ENCODE results near the gene ELOVL1.
"Not testable (repeated sequence)": the region's sequence is repeated elsewhere in the genome, so short reads cannot be mapped to it uniquely, and the experiment has no call there.

ELOVL1 gene

DNA sequence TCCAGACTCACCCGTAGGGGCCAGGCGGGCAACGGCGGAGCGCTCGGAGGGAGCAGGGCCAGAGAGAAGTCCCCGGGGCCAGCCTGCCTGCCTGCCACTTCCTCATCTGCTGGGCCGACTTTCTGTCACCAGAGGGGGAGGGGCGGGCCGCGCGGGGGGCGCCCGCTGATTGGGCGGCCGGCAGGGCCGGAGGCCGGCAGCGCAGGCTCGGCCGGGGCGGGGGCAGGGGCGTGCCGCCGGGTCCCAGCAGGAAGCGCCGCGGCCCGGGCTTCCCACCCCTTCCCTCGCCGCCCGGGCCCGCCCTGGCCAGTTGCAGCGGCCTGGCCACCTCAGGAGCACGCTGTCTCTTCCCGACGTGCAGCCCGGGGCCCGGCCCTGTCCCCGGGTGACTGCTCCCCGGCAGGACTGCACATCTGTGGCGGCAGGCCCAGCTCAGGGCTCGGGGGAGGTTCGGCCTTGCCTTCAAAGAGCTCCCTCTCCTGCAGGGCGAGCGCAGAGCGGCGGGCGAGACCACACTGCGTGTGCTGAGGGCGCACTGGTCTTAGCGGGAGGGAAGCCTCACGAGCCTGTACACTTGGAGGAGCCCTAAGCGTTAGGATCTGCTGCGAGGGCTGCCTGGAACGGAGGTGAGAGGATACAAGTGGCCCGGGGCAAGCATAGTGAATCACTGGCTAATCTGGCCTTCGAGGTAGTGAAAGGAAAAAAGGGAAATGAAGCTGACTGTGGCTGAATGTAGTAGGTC lies at the start of gene ELOVL1:
Gene ELOVL1, minus strand, starts transcription at position 108 of the 742 bp plus-strand sequence. CDS start 2,402 bp downstream, outside the sequence.
- peak within 1 kb of the TSS; percentile 97 for H3K27ac ChIP-seq
- TF ChIP-seq, protein P1, sequence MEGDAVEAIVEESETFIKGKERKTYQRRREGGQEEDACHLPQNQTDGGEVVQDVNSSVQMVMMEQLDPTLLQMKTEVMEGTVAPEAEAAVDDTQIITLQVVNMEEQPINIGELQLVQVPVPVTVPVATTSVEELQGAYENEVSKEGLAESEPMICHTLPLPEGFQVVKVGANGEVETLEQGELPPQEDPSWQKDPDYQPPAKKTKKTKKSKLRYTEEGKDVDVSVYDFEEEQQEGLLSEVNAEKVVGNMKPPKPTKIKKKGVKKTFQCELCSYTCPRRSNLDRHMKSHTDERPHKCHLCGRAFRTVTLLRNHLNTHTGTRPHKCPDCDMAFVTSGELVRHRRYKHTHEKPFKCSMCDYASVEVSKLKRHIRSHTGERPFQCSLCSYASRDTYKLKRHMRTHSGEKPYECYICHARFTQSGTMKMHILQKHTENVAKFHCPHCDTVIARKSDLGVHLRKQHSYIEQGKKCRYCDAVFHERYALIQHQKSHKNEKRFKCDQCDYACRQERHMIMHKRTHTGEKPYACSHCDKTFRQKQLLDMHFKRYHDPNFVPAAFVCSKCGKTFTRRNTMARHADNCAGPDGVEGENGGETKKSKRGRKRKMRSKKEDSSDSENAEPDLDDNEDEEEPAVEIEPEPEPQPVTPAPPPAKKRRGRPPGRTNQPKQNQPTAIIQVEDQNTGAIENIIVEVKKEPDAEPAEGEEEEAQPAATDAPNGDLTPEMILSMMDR (conservative IDR thresholded peaks at IDR 0.05): no peak; the same call in 1 of the 2 replicates
- TF ChIP-seq ZFX (IDR thresholded peaks at IDR 0.05): peak; percentile 93

- TF ChIP-seq, protein P1 (conservative IDR thresholded peaks at IDR 0.05): no peak
- no peak for TF ChIP-seq ZFX (IDR thresholded peaks at IDR 0.05)
- H3K27ac ChIP-seq: no peak overlapping the region
Observed at GRCh38 chr1:43415901-43416300, 48.1 kb upstream of the ELOVL1 start.

DNA sequence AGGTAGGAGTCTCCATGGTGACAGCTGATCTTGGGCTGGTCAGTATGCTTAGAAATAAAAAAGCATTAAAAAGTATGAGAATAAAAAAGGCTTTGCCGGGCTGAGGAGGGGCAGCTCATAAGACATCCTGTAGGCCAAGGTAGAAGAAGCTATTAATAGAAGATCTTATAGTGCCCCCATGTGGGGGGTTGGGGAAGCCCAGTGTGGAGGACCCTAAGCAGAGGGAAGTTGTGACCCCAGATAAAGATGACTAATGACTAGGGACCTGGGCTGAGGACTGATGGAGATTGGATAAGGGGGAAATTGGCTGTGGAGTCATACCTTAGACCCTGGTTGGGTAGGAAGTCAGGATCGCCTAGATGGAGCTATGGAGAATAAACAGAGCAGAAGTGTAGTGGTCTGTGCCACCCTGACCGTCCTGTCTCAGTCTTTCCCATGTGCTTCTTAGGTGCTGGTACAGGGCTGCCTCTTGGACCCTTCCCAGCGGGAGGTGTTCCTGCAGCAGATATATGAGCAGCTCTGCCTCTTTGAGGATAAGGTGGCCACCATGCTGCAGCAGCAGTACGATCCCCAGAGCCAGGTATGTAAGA lies 46.9 kb upstream of the ELOVL1 start:
- TF ChIP-seq, protein P1 (conservative IDR thresholded peaks at IDR 0.05): peak; percentile 79
- no peak for TF ChIP-seq ZFX (IDR thresholded peaks at IDR 0.05)
- no peak overlapping the region for H3K27ac ChIP-seq

- not testable (repeated sequence) for H3K27ac ChIP-seq
Observed at GRCh38 chr1:43413426-43413825, 45.6 kb upstream of the ELOVL1 start.

- TF ChIP-seq, protein P1 (conservative IDR thresholded peaks at IDR 0.05): no peak
- TF ChIP-seq ZFX (IDR thresholded peaks at IDR 0.05): no peak
- no peak overlapping the region for H3K27ac ChIP-seq
Observed at GRCh38 chr1:43410571-43410970, 42.8 kb upstream of the ELOVL1 start.

- TF ChIP-seq ZFX (IDR thresholded peaks at IDR 0.05): no peak
- TF ChIP-seq, protein P1 (conservative IDR thresholded peaks at IDR 0.05): no peak
- no peak overlapping the region for H3K27ac ChIP-seq
Observed at GRCh38 chr1:43405876-43406234, 38.0 kb upstream of the ELOVL1 start.

DNA sequence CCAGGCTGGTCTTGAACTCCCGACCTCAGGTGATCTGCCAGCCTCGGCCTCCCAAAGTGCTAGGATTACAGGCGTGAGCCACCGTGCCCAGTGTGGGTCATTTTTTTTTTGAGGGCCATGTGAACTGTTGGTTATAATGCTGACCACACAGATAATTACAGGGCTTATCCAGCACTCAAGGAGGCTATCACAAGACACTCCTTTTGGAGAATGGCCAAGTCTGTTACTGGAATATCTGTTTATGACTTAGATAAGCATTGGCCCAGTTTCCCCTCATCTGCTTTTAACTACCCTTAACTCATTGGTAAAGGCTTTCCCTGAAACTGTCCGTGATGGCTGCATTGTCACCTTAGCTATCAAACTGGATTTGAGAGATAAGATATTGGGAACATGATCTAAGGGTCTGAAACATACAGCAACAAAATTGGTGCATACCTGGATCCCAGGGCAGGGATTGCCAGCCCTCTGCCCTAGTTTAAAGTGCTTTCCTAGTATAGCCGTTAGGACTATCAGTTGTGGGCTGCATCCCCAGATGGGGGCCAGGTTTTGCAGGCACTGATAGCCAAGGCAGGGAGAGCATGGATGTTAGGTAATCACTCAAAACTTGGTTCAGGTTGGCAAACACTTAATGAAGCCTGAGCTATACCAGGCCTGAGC lies 37.5 kb upstream of the ELOVL1 start:
- H3K27ac ChIP-seq: no peak overlapping the region
- TF ChIP-seq, protein P1 (conservative IDR thresholded peaks at IDR 0.05): no peak
- TF ChIP-seq ZFX (IDR thresholded peaks at IDR 0.05): no peak

Measured in C4-2B (cell line).